ENCODE measurements around the gene STEAP3. TPM values are rescaled to one million over a fixed set of nuclear protein-coding genes. Genes with fewer than 3 reads are reported as not detected.

STEAP3 gene
- total RNA-seq, 1 donor from 2014 or later: 0.55 TPM

GRCh38 chr2:119256582-119256921 is 32.9 kb downstream of the STEAP3 start:
- intact Hi-C loops (cut with micrococcal nuclease): no loop called here
- Mint-ChIP-seq H3K27ac (no peak overlapping the region), H3K9me3 (no peaks in the 10 kb centered on the region), H3K27me3 (ENCODE audit: low read depth) (no peaks in the 10 kb centered on the region), H3K36me3 (ENCODE audit: low read depth) (no peaks in the 10 kb centered on the region), H3K4me1 (ENCODE audit: low read depth) (peaks cover 2% of the 10 kb centered on the region), H3K4me3 (ENCODE audit: low read depth) (no peak overlapping the region)
- DNase-seq (ENCODE audit: low spot score): no peak

DNA sequence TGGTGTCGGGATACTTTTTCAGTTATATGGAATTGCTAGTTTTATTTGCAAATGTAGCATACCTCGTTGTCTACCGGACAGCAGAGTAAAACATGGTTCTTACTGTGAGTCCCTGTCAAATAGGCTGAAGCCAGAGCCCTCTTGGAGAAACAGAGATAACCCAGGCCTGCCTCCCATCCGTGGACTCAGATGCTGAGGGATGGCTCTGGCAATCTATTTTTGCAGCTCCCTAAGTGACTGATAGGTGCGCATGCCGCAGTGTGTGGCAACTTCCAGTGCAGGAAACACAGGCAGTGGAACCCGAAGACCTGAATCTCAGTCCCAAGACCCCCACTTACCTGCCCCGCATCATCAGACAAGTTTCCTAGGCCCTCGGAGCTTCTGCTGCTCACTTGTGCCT is 33.6 kb downstream of the STEAP3 start:
- intact Hi-C loops (cut with micrococcal nuclease): no loop called here
- Mint-ChIP-seq H3K36me3 (ENCODE audit: low read depth) (no peaks in the 10 kb centered on the region), H3K27ac (no peak overlapping the region), H3K4me1 (ENCODE audit: low read depth) (peaks cover 2% of the 10 kb centered on the region), H3K27me3 (ENCODE audit: low read depth) (no peaks in the 10 kb centered on the region), H3K4me3 (ENCODE audit: low read depth) (no peak overlapping the region), H3K9me3 (no peaks in the 10 kb centered on the region)
- DNase-seq (ENCODE audit: low spot score): no peak

DNA sequence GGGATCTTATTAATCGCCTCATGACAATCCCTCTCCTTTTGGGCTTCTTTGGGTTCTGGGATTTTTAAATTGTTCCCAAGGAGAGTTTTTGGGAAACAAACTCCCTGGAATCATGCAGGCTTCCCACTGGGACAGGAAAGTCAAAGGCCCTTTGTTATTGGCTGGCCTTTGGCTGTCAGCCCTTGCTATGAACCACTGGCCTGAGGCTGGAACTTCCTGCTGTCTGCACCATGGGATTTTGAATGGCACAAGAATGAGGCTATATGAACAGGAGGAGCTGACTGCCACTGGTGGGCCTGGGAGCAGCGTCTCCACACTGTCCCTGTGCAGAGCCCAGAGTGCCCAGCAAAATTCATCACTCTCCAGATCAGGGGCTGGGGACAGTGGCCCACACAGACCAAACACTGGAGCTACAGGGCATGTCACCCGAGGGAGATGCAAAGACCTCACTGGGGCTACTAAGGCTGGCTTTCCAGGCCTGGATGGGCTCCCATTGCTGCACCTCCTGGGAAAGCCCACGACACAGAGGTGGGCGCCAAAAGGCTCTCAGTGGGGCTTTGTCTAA is 35.7 kb downstream of the STEAP3 start:
- no peaks in the 10 kb centered on the region for H3K4me1 Mint-ChIP-seq (ENCODE audit: low read depth)
- no peak overlapping the region for H3K27ac Mint-ChIP-seq
- H3K9me3 Mint-ChIP-seq: no peaks in the 10 kb centered on the region
- no peaks in the 10 kb centered on the region for H3K27me3 Mint-ChIP-seq (ENCODE audit: low read depth)
- no peaks in the 10 kb centered on the region for H3K36me3 Mint-ChIP-seq (ENCODE audit: low read depth)
- DNase-seq (ENCODE audit: low spot score): no peak
- no peak overlapping the region for H3K4me3 Mint-ChIP-seq (ENCODE audit: low read depth)
- intact Hi-C loops (cut with micrococcal nuclease): no loop called here

DNA sequence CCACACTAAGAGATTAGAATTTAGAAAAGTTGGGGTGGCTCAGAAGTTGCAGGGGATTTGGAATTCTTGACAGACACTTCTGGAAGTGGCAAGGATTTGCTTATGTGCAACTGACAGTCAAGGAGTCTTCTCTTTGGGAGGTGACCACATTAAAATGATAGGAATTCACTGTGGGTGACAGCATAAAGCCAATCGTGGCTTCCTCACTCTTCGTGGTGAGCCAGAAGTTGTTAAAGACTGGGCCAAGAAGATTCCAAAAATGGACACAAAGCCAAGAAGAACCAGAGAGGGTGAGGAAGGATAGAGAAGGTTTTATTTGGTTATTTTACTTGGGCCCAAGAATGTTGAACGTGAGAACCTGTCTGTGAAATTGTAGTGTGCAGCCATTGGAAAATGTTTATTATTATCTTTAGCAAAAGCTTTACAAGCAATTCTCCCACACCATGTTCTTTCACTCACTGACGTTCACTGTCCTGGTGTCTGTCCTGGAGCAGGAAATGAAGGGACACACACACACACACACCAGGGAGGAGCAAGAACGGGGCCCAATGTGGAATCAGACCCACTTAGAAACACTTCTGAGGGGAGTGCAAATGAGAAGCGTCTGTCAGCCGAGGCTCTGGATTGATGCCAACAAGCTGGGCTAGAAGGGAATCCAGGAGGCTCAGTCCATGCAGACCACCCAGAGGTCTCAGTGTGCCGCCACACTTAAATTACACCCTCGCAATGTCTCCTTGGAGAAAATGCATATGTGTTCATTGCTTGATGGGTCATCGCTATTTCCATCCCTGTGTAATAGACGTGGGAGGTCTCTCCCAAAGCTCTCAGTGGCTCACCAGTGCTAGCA is 37.2 kb downstream of the STEAP3 start:
- DNase-seq (ENCODE audit: low spot score): no peak
- no peaks in the 10 kb centered on the region for H3K36me3 Mint-ChIP-seq (ENCODE audit: low read depth)
- no peaks in the 10 kb centered on the region for H3K9me3 Mint-ChIP-seq
- H3K27me3 Mint-ChIP-seq (ENCODE audit: low read depth): no peaks in the 10 kb centered on the region
- no peak overlapping the region for H3K27ac Mint-ChIP-seq
- no peak overlapping the region for H3K4me3 Mint-ChIP-seq (ENCODE audit: low read depth)
- intact Hi-C loops (cut with micrococcal nuclease): no loop called here
- no peaks in the 10 kb centered on the region for H3K4me1 Mint-ChIP-seq (ENCODE audit: low read depth)

- Mint-ChIP-seq H3K27me3 (ENCODE audit: low read depth) (no peaks in the 10 kb centered on the region), H3K9me3 (no peaks in the 10 kb centered on the region), H3K4me1 (ENCODE audit: low read depth) (no peaks in the 10 kb centered on the region), H3K27ac (no peak overlapping the region), H3K4me3 (ENCODE audit: low read depth) (no peak overlapping the region), H3K36me3 (ENCODE audit: low read depth) (no peaks in the 10 kb centered on the region)
- DNase-seq (ENCODE audit: low spot score): no peak
- intact Hi-C loops (cut with micrococcal nuclease): no loop called here
These were observed 38.0 kb downstream of the STEAP3 start for GRCh38 chr2:119261493-119262225.

DNA sequence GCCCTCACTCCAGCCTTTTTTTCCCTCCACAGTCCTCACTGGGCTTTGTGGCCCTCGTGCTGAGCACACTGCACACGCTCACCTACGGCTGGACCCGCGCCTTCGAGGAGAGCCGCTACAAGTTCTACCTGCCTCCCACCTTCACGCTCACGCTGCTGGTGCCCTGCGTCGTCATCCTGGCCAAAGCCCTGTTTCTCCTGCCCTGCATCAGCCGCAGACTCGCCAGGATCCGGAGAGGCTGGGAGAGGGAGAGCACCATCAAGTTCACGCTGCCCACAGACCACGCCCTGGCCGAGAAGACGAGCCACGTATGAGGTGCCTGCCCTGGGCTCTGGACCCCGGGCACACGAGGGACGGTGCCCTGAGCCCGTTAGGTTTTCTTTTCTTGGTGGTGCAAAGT is 39.4 kb downstream of the STEAP3 start:
- no peak overlapping the region for H3K27ac Mint-ChIP-seq
- H3K4me3 Mint-ChIP-seq (ENCODE audit: low read depth): no peak overlapping the region
- peaks cover 7% of the 10 kb centered on the region for H3K27me3 Mint-ChIP-seq (ENCODE audit: low read depth)
- H3K4me1 Mint-ChIP-seq (ENCODE audit: low read depth): no peaks in the 10 kb centered on the region
- intact Hi-C loops (cut with micrococcal nuclease): no loop called here
- DNase-seq (ENCODE audit: low spot score): no peak
- H3K36me3 Mint-ChIP-seq (ENCODE audit: low read depth): no peaks in the 10 kb centered on the region
- no peaks in the 10 kb centered on the region for H3K9me3 Mint-ChIP-seq

DNA sequence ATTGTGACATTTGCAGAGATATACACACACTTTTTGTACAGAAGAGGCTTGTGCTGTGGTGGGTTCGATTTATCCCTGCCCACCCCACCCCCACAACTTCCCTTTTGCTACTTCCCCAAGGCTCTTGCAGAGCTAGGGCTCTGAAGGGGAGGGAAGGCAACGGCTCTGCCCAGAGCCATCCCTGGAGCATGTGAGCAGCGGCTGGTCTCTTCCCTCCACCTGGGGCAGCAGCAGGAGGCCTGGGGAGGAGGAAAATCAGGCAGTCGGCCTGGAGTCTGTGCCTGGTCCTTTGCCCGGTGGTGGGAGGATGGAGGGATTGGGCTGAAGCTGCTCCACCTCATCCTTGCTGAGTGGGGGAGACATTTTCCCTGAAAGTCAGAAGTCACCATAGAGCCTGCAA is 40.0 kb downstream of the STEAP3 start:
- Mint-ChIP-seq H3K27me3 (ENCODE audit: low read depth) (peaks cover 7% of the 10 kb centered on the region), H3K4me1 (ENCODE audit: low read depth) (no peaks in the 10 kb centered on the region), H3K36me3 (ENCODE audit: low read depth) (no peaks in the 10 kb centered on the region), H3K4me3 (ENCODE audit: low read depth) (no peak overlapping the region), H3K9me3 (no peaks in the 10 kb centered on the region), H3K27ac (no peak overlapping the region)
- intact Hi-C loops (cut with micrococcal nuclease): no loop called here
- DNase-seq (ENCODE audit: low spot score): no peak

DNA sequence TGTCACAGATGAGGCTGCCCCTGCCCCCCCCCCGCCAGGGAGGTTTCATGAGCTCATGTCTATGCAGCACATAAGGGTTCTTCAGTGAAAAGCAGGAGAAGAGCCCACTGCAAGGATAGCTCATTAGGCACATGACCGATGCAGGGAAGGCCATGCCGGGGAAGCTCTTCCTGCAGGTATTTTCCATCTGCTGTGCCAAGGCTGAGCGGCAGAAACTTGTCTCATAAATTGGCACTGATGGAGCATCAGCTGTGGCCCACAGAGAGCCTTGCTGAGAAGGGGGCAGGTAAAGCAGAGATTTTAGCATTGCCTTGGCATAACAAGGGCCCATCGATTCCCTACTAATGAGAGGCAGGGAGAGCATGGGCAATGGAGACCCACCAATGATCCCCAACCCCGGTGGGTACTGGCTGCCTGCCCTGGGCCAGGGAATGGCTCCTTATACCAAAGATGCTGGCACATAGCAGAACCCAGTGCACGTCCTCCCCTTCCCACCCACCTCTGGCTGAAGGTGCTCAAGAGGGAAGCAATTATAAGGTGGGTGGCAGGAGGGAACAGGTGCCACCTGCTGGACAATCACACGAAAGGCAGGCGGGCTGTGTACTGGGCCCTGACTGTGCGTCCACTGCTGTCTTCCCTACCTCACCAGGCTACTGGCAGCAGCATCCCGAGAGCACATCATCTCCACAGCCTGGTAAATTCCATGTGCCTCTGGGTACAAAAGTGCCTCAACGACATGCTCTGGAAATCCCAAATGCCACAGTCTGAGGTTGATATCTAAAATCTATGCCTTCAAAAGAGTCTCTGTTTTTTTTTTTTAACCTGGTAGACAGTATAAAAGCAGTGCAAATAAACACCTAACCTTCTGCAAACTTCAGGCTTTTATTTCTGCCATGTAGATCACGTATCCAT is 41.4 kb downstream of the STEAP3 start:
- H3K27me3 Mint-ChIP-seq (ENCODE audit: low read depth): peaks cover 13% of the 10 kb centered on the region
- DNase-seq (ENCODE audit: low spot score): no peak

GRCh38 chr2:119265693-119266066 is 42.0 kb downstream of the STEAP3 start:
- Mint-ChIP-seq H3K4me1 (ENCODE audit: low read depth) (no peaks in the 10 kb centered on the region), H3K9me3 (no peaks in the 10 kb centered on the region), H3K36me3 (ENCODE audit: low read depth) (no peaks in the 10 kb centered on the region), H3K27ac (no peak overlapping the region), H3K4me3 (ENCODE audit: low read depth) (no peak overlapping the region), H3K27me3 (ENCODE audit: low read depth) (peaks cover 13% of the 10 kb centered on the region)
- intact Hi-C loops (cut with micrococcal nuclease): no loop called here
- no peak for DNase-seq (ENCODE audit: low spot score)

More for the DNA sequence above, 41.4 kb downstream of the STEAP3 start:
- H3K36me3 Mint-ChIP-seq (ENCODE audit: low read depth): no peaks in the 10 kb centered on the region
- intact Hi-C loops (cut with micrococcal nuclease): no loop called here
- H3K9me3 Mint-ChIP-seq: no peaks in the 10 kb centered on the region
- H3K27ac Mint-ChIP-seq: no peak overlapping the region
- no peaks in the 10 kb centered on the region for H3K4me1 Mint-ChIP-seq (ENCODE audit: low read depth)
- H3K4me3 Mint-ChIP-seq (ENCODE audit: low read depth): no peak overlapping the region

DNA sequence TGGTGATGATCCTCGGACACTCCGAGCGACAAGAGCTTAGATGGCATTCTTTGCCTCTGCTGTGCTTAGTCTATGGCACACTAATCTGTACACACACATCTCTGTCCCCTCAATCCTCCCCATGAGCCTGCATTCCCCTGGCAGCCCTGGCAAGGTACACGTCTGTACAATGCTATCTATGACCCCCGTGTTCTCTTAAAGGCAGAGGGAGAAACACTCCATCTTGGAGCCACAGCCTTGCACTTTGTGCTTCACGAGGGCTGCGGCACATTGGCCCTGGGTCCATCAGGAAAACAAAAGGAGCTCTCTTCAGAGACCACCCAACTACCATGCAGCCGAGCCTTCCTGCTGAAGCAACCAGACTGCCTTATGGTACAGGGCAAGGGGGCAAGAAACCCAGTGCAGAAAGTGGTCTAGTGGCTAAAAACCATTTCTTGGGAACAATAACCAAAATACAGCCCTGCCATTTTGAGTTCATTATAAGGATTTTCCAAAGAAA is 42.5 kb downstream of the STEAP3 start:
- Mint-ChIP-seq H3K4me3 (ENCODE audit: low read depth) (no peak overlapping the region), H3K27ac (no peak overlapping the region), H3K9me3 (no peaks in the 10 kb centered on the region), H3K27me3 (ENCODE audit: low read depth) (peaks cover 13% of the 10 kb centered on the region), H3K36me3 (ENCODE audit: low read depth) (no peaks in the 10 kb centered on the region), H3K4me1 (ENCODE audit: low read depth) (no peaks in the 10 kb centered on the region)
- intact Hi-C loops (cut with micrococcal nuclease): no loop called here
- no peak for DNase-seq (ENCODE audit: low spot score)

GRCh38 chr2:119267604-119268003 is 44.0 kb downstream of the STEAP3 start:
- H3K27ac Mint-ChIP-seq: no peak overlapping the region
- H3K36me3 Mint-ChIP-seq (ENCODE audit: low read depth): no peaks in the 10 kb centered on the region
- peaks cover 13% of the 10 kb centered on the region for H3K27me3 Mint-ChIP-seq (ENCODE audit: low read depth)
- no peaks in the 10 kb centered on the region for H3K9me3 Mint-ChIP-seq
- intact Hi-C loops (cut with micrococcal nuclease): no loop called here
- DNase-seq (ENCODE audit: low spot score): no peak
- H3K4me1 Mint-ChIP-seq (ENCODE audit: low read depth): no peaks in the 10 kb centered on the region
- H3K4me3 Mint-ChIP-seq (ENCODE audit: low read depth): no peak overlapping the region

GRCh38 chr2:119276864-119277263 is 53.2 kb downstream of the STEAP3 start:
- no peaks in the 10 kb centered on the region for H3K4me1 Mint-ChIP-seq (ENCODE audit: low read depth)
- no peak overlapping the region for H3K4me3 Mint-ChIP-seq (ENCODE audit: low read depth)
- intact Hi-C loops (cut with micrococcal nuclease): no loop called here
- no peaks in the 10 kb centered on the region for H3K36me3 Mint-ChIP-seq (ENCODE audit: low read depth)
- no peak overlapping the region for H3K27ac Mint-ChIP-seq
- H3K27me3 Mint-ChIP-seq (ENCODE audit: low read depth): peaks cover 2% of the 10 kb centered on the region
- DNase-seq (ENCODE audit: low spot score): no peak
- no peaks in the 10 kb centered on the region for H3K9me3 Mint-ChIP-seq

Measured in activated T-helper 2 cell treated with anti-CD3 and anti-CD28 coated beads, Interferon-gamma antibody, Interleukin-2, Interleukin-4, amounts not matched to agents 10 μg/mL and 5 μg/mL and 100 μg/mL, durations not matched to agents 14 hours and 24 hours and 36 hours (primary cell).